VCaP (cell line): ENCODE results near the gene KNL1.
A peak's percentile ranks its signal among the peaks of the same experiment; 100 is the strongest.

Experiments
- H3K27ac ChIP-seq: fragments of 450-650 bp; 2 replicates; pipeline ENCODE4 v1.5.1; 2017
- CTCF ChIP-seq: fragments of 450-650 bp; conservative IDR thresholded peaks from 2 replicates; pipeline ENCODE4 v1.5.1; 2017; ENCODE audit warnings: mild to moderate bottlenecking, moderate library complexity

The KNL1 gene

GRCh38 chr15:40593588-40594428 is at the start of gene KNL1:
Gene KNL1, plus strand, starts transcription at chr15:40594249. Its CDS starts 8,683 bp downstream, at chr15:40602932.
- TF ChIP-seq CTCF = no peak
- H3K27ac ChIP-seq = peak within 1 kb of the TSS; percentile 88

GRCh38 chr15:40545457-40545856 is 48.6 kb upstream of the KNL1 start:
- H3K27ac ChIP-seq = no peak overlapping the region
- no peak for TF ChIP-seq CTCF

GRCh38 chr15:40548610-40549009 is 45.4 kb upstream of the KNL1 start:
- no peak for TF ChIP-seq CTCF
- H3K27ac ChIP-seq = no peak overlapping the region

- 0 out of 2 replicates have a peak overlapping the region, but pooled peaks have one; percentile 18 for H3K27ac ChIP-seq
- no peak for TF ChIP-seq CTCF
Observed at GRCh38 chr15:40549894-40550293, 44.2 kb upstream of the KNL1 start.

GRCh38 chr15:40550341-40551037 is 43.6 kb upstream of the KNL1 start:
- TF ChIP-seq CTCF = no peak
- 0 out of 2 replicates have a peak overlapping the region, but pooled peaks have one; percentile 18 for H3K27ac ChIP-seq

GRCh38 chr15:40554161-40554525 is 39.9 kb upstream of the KNL1 start:
- no peak overlapping the region for H3K27ac ChIP-seq
- no peak for TF ChIP-seq CTCF

GRCh38 chr15:40555876-40556275 is 38.2 kb upstream of the KNL1 start:
- TF ChIP-seq CTCF = no peak
- no peak overlapping the region for H3K27ac ChIP-seq
